Gastroesophageal sphincter (tissue), 3 donors: ENCODE measurements around the gene GALNT18.

Experiments used
- CTCF ChIP-seq, 4 experiments: fragments of 200-600 bp in 2 of 4; fragments of 450-650 bp in 2 of 4; sonication (generic) in 1 of 4; IDR thresholded peaks; one replicate each; pipeline ENCODE4 v1.5.1; 2017 to 2019; ENCODE audit warnings: antibody characterized with exemption in 4 of 4, mild to moderate bottlenecking in 2 of 4, moderate library complexity in 2 of 4
- EP300 ChIP-seq: sonication (generic); formaldehyde crosslinking; IDR thresholded peaks from one replicate; pipeline ENCODE4 v1.6.1; 2017; ENCODE audit warnings: antibody characterized with exemption, mild to moderate bottlenecking
- POLR2A ChIP-seq, 2 donors: fragments of 450-650 bp; IDR thresholded peaks; one replicate each; pipeline ENCODE4 v1.6.1; 2017; ENCODE audit warnings: antibody characterized with exemption in 2 of 2, mild to moderate bottlenecking in 2 of 2, moderate library complexity in 1 of 2
- POLR2AphosphoS5 ChIP-seq: sonication (generic); formaldehyde crosslinking; IDR thresholded peaks from one replicate; pipeline ENCODE4 v1.6.1; 2017; ENCODE audit warnings: antibody characterized with exemption

- no peak for TF ChIP-seq CTCF (IDR thresholded peaks at IDR 0.05)
- TF ChIP-seq EP300 = no peak
- no peak for TF ChIP-seq POLR2A (IDR thresholded peaks at IDR 0.05)
- no peak for TF ChIP-seq POLR2AphosphoS5
Observed at GRCh38 chr11:11309906-11310305, 311.9 kb downstream of the GALNT18 start.
